ENCODE results near the gene VIM.

The VIM gene

DNA sequence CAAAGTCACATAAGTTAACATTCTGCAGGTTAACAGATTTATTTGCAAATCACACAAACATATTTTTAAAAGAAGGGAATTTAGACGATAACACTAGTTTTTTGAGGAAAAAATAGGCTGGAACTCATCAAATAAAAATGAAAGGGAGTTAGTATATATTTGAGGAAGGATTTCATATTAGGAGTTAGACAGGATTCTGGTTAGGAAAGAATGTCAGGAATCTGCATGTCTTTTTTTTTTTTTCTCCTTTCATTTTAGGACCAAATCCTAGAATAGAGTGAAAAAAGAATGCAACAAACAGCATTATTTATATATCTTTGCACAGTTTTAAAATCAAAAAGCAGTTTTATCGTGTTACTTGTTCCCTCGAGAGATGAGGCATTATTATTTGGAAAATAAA, 17.7 kb upstream of the VIM start:
- DNase-seq, result no peak

DNA sequence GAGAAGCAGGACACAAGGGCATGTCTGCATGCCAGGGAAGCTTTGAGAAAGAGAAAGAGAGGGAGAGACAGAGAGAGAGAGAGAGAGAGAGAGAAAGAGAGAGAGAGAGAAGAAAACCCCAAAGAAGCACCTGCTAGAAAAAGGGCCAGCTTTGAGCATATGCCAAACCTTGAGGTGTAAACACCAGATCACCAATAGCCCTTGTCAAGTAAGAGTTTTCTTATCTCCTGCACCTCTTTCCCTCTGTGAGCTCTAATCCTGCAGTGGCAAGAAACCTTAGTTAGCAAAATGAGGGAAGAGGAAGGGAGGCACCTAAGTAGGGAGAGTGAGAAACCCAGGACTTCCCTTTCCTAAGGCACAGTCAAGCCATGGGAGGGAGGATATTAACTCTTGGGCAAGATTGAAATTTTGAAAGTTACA, 15.2 kb upstream of the VIM start:
- DNase-seq, result no peak

DNA sequence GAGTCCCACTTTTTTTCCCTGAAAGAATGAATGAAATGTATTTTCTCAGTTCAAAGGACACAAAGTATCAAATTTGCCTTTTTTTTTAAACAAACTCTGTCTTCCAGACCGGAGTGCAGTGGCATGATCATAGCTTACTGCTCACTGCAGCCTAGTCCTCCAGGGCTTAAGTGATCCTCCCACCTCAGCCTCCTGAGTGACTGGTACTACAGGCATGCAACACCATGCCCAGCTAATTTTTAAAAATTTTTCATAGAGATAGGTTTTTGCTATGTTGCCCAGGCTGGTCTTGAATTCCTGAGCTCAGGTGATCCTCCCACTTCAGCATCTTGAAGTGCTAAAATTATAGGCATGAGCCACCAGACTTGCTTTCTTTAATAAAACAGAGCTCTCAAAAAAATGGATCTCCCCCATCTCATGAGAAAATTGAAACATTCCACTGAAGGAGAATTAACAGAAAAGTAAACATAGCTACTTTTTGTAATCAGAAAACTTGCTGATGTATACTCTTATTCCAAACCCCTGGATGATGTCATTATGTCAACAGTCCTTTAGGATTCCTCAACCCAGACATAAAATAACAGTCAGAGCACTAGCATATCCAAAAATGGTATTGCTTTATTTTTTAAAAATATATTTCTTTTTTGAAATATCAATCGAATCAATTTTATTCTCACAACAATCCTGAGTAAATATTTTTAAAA, 14.2 kb upstream of the VIM start:
- no peak for DNase-seq

DNA sequence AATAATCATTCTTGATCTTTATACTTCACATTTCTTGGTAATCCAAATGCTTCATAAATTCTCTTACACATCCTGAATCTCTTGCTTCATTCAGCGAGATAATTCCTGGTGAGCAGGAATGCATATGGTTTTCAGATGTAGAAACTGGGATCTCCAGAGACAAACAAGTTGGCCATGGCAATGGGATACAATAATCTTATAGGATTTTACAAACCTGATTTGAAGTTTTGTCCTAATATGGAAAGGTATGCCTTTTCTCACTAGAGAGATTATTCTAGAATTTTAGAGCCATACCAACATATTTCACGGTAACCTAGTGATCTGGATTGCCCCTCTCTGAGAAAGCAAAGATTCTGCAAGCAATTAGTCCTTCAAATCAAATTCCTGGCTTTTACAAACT, 13.5 kb upstream of the VIM start:
- DNase-seq, result no peak

DNA sequence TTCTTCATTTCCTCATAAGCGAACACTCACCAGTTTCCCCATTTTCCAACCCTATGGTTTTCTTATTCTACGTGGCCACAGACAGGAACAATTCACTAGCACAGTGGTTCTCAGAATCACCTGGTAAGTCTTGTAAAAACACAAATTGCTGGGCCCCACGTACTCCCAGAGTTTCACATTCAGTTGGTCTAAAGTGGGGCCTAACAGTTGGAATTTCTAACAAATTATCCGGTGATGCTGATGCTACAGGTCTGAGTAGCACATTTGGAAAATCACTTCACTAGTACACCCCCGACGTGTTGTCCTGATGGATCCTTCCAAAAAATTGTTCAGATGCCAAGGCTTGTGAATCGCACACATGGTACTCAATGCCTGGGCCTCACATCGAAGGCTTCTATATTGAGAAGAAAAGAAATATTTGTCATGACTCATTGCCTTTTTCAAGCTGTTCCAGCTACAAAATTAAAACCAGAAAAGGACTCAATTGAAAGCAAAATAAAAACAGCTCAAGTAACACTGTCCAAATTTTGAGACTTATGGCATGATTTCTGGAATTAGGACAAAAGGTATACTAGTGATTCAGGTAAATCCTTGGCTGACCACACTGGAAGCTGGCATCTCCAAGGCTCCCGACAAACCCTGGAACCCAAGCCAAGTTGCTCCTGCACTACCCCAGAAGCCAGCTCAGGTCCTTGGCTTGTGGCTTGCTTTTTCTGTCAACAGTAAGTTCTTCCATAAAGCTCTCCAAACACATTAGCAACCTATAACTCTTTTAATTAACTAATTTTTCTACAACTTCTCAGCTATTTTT, 12.9 kb upstream of the VIM start:
- DNase-seq, result no peak

DNA sequence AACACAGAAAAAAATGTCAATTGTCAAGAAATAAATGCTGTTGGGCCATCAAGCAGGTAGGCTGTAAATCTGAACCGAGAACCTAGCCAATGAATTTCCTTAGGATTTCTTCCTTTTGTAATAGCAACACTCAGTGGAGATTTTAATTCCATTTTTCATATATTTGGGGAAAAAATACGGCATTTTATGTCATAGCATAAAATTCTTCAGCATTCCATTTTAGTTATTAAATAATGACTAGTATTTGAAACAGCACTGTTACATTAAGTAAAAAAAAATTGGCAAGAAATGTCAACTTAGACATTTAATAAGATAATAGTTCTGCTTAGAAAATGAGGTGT, 12.3 kb upstream of the VIM start:
- no peak for DNase-seq

DNA sequence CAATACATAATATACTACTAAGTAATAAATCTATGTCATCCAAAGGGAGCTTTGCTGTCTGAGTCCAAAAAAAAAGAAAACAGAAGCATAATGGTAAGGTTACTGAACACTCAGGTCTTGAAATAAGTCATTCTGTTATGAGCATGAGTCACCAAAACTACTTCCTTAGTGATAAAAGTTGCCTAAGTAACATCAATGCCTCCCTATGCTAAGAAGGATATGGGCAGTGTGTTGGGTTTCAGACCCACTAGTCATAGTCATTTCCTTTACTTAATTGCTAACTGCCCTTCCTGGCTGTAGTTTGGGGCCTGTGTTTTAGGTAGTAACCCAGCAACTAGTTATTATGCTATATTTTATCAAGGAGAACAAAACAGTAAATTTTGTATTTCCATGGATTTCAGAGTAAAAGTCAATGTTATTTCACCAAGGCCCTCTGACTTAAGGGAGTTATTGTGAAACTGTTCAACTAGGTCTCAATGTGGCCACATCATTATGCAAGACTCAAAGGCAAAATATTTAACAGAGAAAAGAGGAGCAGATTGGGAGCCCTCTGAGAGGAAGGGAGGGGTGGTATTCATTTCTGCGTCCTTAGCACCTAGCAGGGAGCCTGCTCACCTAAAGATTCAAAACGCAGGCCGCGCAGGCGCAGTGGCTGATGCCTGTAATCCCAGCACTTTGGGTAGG, 11.7 kb upstream of the VIM start:
- DNase-seq, result peak; percentile 73

DNA sequence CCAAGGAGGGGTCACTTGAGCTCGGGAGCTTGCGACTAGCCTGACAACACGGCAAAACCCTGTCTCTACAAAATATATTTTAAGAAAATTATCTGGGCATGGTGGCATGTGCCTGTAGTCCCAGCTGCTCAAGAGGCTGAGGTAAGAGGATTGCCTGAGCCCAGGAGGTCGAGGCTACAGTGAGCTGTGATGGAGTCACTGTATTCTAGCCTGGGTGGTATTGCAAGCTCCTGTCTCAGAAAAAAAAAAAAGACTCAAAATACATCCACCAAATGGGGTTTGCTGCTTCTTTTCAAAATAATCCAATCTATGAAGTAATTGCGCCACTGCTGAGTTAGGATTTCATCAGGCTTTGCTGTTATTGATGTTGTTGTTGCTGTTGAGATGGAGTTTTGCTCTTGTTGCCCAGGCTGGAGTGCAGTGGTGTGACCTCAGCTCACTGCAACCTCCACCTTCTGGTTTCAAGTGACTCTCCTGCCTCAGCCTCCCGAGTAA, 11.1 kb upstream of the VIM start:
- DNase-seq, result no peak

DNA sequence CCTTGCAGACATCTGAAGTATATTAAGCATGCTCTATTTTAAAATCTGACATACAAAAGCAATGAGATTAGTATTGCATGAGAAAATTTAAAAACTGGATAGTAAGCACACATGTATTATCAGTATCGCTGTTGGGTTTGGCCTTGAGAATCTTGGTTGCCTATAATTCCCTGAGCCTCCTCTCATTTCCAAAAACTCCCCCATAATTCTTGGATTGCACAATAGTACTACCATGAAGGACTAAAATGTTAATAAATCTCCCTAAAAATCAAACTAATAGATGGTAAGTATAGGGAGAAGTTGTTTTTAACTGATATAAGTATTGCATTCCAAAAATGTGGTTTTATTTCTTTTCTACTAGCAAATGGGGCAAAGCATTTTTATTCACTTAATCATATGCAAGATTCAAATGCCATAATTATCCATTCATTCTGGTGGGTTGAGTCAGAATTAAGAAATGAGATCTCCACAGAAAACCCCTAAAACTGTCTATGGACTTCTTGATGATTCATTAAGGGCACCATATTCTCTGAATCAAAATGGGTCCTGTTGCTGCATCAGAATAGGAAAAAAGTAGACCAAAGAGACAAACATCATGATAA, 10.3 kb upstream of the VIM start:
- no peak for DNase-seq

DNA sequence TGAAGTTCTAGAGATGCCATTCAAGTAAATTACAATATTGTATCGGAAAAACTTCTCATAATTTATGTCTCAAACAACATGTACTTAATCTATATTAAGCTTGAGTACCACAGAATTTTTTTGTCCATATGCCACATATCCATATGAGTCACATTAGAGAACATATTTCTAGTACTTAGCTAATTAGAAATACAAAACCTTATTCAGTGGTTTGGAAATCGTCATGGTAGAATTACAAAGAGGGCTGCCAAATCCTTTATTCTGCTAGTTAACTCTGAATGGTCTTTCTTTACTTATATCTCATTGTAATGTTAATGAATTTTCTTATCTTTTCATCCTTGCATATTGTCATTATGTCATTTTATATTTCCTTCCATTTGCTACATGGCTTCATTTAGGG, 9.0 kb upstream of the VIM start:
- no peak for DNase-seq

DNA sequence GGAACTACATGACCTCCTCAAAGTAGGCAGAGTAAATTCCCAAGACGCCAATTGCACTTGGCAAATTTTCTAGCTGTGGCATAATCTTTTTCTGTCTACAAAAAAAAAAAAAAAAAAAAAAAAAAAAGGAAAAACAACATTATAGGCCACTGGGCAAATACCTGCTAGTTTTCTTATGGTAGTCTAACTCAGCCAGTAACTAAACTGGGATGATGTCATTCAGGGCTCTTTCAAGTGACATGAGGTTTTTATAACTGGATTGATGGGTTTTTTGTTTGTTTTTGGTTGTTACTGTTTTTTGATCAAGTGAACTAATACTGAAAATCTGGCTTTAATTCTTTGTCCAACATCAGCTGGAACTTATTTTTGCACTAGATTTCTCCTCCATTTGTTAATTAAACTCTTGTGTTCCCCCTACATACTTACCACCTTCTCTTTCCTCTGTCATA, 7.4 kb upstream of the VIM start:
- no peak for DNase-seq

DNA sequence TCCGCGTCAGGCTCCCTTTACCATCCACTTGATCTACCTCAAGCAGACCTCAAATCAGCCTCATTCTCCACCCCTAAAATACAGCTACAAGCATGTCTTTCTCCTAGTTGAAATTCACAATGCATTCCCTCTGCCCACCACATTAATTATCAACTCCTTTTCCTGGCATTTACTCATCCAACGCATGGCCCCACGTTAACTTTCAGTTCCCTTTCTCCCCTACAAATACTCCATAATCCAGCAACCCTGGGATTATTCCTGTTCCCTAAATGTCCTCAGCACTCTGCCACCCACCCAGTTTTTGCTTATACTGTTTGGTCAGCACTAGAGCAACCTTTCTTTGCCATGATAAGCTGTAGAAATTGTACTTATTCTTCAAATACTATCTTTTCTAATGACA, 5.7 kb upstream of the VIM start:
- no peak for DNase-seq

DNA sequence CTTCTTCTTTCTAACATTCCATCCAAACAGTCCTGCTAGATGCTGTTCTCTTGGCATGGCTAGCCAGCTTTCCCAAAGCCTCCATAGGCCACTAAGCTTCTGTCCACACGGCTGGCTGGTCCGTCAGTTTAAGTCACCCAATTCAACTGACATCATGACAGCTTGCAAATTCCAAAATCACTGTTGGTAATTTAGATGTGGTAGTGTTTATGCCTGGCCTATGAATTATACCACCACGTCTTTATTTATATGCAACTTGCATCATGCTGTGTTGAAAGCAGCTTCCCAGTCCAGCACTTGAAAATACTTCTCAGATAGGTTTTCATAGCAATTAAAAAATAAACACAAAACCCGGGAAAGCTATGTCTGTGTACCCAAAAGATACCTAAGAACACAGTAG, 2.2 kb upstream of the VIM start:
- no peak for DNase-seq

DNA sequence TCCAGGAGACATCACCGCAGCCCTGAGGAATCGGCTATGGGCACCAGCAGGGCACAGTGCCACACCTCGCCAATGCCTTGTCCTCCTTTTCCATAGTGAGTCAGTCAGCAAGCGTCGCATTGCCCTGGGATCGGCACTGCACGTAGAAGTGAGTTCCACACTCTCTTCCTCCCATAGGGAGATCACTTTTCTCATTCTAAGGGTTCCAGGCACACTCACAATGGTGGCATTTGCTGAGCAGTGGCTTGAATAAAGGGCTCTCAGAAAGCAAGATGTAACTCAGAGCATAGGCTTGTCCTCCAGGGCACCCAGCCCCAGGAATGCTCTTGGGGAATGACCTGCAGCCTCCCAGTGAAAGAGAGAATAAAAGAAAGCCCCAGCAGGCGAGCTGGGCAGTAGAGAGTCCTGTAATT, 1.1 kb upstream of the VIM start:
- DNase-seq, result no peak

DNA sequence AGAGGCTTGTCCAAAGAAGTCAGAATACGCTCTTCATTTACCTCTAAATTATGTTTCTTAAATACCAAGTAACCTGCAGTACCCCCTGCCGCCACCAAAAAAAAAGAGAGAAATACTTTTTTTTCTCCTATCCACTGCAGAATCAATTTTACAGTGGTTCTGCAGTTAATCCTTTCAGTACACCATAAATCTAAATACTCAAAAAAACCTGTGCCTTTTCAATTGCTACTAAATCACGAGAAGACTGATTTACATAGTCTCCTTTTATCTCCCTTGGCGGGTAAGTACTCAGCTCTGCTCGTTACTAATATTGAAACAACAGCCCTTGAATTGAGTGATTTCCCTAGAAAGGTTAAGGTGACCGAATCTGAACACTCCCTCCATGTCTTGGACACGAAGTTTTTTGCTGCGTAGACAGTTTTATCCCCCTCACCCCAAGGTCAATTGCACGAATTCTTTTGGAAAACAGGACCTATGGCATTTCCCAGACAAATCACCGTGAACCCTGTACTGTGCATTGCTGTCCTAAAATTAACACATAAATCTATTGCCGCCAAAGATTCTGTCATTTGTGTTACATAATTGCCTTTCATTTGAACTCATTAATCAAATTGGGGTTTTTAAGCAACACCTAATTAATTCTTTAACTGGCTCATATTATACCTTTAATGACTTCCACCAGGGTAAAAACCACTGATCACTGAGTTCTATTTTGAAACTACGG, 512 bp upstream of the VIM start:
- DNase-seq, result no peak

DNA sequence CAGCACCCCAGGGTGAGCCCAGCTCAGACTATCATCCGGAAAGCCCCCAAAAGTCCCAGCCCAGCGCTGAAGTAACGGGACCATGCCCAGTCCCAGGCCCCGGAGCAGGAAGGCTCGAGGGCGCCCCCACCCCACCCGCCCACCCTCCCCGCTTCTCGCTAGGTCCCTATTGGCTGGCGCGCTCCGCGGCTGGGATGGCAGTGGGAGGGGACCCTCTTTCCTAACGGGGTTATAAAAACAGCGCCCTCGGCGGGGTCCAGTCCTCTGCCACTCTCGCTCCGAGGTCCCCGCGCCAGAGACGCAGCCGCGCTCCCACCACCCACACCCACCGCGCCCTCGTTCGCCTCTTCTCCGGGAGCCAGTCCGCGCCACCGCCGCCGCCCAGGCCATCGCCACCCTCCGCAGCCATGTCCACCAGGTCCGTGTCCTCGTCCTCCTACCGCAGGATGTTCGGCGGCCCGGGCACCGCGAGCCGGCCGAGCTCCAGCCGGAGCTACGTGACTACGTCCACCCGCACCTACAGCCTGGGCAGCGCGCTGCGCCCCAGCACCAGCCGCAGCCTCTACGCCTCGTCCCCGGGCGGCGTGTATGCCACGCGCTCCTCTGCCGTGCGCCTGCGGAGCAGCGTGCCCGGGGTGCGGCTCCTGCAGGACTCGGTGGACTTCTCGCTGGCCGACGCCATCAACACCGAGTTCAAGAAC, 1.1 kb downstream of the VIM start:
- DNase-seq, result no peak

DNA sequence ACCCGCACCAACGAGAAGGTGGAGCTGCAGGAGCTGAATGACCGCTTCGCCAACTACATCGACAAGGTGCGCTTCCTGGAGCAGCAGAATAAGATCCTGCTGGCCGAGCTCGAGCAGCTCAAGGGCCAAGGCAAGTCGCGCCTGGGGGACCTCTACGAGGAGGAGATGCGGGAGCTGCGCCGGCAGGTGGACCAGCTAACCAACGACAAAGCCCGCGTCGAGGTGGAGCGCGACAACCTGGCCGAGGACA, 1.6 kb downstream of the VIM start:
- DNase-seq, result no peak

DNA sequence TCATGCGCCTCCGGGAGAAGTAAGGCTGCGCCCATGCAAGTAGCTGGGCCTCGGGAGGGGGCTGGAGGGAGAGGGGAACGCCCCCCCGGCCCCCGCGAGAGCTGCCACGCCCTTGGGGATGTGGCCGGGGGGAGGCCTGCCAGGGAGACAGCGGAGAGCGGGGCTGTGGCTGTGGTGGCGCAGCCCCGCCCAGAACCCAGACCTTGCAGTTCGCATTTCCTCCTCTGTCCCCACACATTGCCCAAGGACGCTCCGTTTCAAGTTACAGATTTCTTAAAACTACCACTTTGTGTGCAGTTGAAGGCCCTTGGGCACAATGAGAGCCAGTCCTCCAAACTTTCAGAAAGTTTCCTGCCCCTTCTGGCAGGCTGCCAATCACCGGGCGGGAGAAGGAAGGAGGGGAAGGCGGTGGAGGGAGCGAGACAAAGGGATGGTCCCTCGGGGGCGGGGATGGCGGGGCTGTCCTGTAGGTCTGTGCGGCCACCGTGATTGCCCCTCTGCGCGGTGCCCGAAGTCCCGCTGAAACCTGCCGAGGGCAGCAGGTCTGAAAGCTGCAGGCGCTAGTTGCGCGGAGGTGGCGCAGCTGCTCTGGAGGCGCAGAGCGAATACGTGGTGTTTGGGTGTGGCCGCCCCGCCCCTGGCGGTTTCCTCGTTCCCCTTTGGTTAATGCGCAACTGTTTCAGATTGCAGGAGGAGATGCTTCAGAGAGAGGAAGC, 2.1 kb downstream of the VIM start:
- peak; percentile 83 for DNase-seq

DNA sequence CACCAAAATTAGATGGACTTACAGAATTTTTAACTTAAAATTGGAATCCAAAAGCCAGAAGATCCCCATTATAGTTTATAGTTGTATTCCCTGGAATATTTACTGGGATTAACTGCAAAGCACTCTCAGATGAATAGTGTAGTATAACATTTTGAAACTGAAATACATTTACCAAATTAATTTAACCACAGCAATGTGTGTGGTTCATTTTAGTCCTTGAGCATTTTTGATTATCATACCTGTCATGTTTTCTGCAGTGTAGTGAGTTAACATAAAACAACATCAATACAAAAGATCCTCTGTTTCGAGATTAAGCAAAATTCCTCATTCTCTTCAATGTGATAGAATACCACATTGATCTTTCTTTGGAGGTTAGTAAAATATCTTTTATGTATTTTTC, 3.7 kb downstream of the VIM start:
- no peak for DNase-seq

DNA sequence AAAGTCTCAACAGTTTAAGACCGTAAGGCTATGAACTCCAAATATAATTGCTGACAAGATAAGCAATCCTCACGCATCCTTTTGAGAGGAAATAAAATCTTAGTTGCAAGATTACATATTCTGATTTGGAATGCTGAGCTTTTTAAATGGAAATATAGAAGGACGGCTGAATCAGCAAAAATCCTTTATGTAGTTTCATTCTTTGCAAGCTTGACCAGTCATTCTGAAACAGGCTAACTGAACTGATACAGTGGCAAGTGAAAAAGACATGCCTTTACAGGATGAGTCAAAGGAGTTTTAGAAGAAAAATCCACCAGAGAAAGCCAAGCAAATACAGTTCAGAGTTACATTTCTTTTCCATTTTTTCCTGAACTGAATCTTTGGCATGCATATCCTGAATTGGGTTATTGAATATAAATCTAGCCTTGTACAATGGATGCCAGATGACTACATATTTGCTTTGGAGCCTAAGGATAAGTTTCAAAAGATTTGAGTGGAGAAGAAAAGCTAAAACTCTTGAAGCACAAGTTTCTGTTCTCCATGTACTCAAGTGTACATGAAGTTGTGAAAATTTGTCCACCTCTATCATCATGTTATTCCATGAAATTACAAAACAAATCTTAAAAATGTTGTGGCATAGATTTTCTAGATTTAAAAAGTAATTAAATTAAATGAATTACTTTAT, 4.4 kb downstream of the VIM start:
- DNase-seq, result no peak

DNA sequence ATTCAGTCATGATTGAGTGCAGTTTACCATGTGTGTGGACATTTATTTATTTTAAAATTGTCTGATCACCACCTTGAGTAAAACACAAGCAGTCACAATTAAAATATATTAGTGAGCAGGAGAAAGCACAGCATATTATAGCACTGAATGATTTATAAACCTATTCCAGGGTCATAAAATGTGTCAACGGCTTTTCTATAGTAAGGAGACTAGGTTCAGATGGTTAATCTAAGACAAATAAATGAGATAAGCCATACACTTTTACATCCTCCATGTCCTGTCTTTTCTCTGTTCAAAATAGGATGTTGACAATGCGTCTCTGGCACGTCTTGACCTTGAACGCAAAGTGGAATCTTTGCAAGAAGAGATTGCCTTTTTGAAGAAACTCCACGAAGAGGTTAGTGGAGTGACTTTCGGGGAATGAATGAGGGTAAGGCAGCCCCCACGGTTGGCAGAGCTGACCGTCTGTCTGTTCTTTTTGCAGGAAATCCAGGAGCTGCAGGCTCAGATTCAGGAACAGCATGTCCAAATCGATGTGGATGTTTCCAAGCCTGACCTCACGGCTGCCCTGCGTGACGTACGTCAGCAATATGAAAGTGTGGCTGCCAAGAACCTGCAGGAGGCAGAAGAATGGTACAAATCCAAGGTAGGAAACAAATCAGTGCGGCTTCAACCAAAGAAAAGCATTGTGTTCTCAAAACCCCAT, 5.4 kb downstream of the VIM start:
- no peak for DNase-seq

Measured in hematopoietic multipotent progenitor cell treated with erythropoietin and hydrocortisone succinate and interleukin-3 and kit ligand, for 8 days (in vitro differentiated cells).